Measurements from ENCODE around the gene SEPHS2.

DNA sequence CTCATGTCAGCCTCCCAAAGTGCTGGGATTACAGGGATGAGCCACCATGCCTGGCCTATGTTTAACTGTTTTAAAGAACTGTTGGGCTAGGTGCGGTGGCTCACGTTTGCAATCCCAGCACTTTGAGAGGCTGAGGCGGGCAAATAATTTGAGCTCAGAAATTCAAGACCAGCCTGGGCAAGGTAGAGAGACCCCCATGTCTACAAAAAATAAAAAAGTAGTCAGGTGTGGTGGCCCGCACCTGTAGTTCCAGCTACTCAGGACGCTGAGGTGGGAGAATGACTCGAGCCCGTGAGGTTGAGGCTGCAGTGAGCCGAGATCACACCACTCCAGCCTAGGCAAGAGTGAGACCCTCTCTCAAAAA, 24.9 kb upstream of the SEPHS2 start:
- TF ChIP-seq, protein P1, sequence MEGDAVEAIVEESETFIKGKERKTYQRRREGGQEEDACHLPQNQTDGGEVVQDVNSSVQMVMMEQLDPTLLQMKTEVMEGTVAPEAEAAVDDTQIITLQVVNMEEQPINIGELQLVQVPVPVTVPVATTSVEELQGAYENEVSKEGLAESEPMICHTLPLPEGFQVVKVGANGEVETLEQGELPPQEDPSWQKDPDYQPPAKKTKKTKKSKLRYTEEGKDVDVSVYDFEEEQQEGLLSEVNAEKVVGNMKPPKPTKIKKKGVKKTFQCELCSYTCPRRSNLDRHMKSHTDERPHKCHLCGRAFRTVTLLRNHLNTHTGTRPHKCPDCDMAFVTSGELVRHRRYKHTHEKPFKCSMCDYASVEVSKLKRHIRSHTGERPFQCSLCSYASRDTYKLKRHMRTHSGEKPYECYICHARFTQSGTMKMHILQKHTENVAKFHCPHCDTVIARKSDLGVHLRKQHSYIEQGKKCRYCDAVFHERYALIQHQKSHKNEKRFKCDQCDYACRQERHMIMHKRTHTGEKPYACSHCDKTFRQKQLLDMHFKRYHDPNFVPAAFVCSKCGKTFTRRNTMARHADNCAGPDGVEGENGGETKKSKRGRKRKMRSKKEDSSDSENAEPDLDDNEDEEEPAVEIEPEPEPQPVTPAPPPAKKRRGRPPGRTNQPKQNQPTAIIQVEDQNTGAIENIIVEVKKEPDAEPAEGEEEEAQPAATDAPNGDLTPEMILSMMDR (IDR thresholded peaks at IDR 0.05): no peak
- no peak for TF ChIP-seq ZFX (IDR thresholded peaks at IDR 0.05; ENCODE audit: borderline replicate concordance)
